ELR (cell line): ENCODE measurements around the gene PRICKLE2.

Experiments used
- DNase-seq: peaks from one replicate; pipeline ENCODE4 v3.0.0-alpha.2; 2015; ENCODE audit warnings: low read depth

The PRICKLE2 gene

DNA sequence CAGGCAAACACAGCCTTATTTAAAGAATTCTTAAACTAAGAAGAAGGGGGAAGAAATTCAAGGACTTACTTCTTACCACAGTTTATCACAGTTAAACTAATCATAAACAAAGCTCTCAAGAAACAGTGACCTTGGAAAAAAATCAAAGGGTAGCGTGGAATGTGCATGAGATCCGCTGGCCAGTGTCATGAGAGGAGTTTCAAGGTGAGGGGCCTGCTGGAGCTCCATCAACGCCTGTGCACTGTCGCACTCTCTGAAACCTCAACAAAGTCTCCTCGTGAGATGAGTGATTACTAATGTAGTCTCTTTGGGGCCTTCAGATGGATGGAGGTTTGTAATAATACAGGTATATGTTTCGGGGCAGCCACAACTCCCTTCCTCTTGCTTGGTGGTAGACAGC lies 28.4 kb upstream of the PRICKLE2 start:
- no peak for DNase-seq

DNA sequence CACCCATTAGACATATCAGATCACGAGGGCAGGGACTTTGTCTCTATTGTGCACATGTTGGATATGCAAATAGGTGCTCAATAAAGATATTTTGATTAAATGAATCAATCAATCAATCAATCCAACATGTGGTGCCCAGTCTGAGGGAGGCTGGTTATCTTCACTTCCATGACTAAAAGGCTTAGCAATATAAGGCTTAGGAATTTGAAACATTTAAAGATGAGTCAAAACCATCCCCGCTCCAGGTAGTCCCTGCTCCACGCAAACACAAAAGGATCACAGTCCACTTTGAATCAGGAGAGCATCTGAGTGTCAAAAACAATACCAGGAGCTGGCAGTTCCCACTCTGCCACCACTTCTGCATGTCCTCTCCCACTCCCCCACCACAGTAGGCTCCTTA lies 25.8 kb upstream of the PRICKLE2 start:
- DNase-seq: no peak

DNA sequence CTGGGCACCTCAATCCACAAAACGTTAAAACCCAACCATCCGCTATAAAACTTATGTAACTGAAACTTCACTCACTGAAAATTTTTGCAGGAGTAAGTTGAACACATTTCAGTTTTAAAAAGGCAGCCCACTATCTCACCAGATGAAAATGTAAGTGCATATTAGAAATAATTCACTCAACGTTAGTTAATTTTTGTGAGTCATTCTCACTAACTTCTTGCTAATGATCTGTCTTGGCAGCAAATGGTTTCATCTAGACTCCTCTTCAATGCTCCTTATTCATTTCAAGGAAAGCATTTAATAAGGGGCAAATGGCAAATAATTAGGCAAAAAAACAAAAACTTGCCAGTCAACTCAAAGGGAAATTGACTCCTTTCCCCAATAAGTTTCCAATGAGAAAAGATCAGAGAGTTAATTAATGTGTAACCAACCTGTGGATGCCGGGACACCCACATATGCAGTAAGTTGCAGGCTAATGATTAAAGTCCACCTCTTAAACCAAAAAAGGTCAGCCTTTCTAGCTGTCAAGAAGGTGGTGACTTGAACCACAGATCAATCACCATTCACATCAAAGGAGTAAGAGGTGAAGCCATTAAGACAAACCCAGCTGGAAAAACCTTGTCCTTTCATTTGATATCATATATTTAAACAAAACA lies 22.9 kb upstream of the PRICKLE2 start:
- no peak for DNase-seq

DNA sequence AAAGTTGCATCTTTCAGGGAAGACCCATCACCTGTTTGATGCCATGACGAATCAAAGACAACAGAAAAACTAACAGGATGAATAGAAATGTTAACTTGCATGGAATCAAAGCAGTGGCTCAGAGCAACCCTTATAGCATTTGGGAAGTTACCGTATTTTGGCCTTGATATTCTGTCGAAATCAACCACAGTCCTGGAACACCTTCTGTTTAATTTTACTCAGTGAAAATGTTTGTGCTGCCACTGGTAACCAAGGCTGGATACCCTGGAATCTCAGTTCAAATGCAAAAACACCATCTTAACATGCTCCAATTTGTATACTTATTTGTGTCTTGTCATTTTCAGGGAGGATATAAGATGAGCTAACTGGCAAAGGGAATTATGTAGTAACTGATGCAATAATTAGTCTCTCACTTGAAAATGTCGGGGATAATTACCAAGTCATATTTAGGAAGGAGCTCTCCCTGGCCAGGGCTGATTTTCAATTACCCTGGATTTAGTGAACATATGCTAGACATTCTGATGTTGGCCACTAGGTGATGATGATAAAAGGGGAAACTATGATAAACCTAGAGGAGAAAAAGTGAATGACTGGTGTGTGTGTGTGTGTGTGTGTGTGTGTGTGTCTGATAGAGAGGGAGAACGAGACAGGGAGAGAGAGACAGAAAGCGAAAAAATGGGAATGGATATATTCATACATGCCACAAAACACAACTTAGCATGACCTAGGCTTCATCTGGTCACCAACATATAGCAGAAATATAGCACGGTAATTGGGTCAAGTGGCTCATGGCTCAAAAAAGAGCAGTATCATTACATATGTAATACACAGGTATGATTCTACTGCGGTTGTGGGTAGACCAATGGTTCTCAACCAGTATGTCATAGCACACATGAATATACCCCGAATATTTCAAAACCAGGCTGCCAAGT lies 19.0 kb upstream of the PRICKLE2 start:
- peak; percentile 74 for DNase-seq

DNA sequence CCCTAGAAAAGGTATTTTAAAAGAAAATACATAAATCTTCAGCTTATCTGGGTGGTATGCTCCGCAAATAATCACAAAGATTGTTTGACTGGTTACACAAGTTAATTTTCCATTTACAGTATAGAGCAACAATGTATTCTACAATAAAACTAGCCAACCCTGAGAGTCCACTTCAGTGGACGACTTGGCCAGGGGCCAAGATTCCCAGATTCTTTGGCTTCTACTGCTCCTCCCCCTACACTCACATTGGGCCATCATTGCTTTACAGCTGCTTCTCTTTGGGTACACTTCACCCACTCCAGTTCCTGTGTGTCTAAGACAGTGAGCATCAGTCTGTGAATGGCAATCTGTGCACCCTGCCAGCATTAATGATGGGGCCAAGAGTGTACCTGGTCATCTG lies 17.2 kb upstream of the PRICKLE2 start:
- DNase-seq: no peak

DNA sequence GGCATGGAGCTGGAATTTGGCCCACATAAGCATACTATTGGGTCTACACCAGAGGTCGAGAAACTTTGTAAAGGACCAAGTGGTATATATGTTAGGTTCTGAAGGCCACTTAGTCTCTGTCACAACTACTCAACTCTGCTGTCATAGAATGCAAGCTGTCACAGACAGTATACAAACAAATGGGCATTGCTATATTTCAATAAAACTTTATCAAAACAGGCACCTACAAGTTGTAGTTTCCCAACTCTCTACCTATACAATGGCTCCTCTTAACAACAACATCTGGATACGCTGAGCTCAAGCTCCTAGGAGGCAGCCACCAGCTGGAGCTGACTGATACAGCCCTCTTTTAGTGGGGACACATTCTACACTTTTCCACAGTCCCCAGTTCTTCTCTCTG lies 15.7 kb upstream of the PRICKLE2 start:
- no peak for DNase-seq

DNA sequence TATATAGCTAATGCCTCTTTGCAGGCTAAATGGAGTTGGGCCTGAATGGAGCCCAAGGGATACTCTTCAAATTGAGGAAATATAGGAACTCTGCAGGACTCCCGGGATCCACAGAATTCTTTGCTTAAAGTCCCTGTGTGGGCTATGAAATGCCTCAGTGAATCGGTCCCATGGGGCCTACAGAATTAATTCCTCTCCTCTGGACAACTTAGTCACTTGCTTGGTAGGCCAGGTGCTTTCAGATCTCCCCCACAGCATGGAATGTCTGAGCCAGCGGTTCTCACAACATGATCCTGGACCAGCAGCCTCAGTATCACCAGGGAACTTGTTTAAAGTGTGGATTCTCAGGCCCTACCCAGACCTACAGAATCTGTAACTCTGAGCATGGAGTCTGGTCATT lies 15.1 kb upstream of the PRICKLE2 start:
- no peak for DNase-seq

DNA sequence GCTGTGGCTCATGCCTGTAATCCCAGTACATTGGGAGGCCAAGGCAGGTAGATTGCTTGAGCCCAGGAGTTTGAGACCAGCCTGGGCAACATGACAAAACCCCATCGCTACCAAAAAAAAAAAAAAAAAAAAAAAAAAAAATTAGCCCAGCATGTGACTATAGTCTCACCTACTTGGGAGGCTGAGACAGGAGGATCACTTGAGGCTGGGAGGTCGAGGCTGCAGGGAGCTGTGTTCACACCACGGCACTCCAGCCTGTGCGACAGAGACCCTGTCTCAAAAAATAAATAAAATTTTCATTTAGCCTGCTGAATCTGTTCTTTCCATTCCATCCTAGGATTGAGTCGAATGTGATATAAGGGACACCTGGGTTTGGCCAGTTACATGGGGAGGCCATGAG lies 14.6 kb upstream of the PRICKLE2 start:
- DNase-seq: no peak

DNA sequence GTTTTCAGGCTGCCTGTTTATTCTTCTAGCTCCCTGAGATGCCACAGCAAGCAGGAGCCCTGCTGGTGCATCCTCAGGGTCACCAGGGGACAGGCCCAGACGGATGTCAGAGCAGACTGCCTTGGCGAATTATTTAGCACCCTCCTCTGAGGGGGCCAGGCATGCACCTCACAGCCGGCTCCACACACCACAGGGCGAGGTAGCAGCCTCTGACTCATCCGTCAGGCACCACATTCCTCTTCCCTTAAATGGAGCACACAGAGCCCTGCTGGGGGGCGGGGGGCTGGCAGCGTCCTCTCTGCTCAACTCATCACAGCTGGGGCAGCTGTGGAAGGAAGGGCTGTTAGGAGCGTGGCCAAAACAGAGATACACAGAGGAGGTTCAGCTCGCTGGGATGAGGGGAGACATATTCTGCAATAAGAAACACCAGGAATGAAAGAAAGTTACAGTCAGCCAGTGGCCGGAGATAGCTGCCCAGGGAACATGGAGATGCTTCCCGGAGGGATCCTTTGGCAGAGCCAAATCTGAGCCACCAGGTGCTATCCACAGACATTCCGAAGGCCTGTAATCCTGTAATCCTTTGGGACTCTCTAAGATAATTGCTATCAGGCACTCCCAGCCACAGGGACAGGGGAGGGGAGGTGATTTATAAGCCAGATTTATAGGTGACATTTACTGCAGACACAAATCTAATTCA lies 13.9 kb upstream of the PRICKLE2 start:
- DNase-seq: peak; percentile 92

DNA sequence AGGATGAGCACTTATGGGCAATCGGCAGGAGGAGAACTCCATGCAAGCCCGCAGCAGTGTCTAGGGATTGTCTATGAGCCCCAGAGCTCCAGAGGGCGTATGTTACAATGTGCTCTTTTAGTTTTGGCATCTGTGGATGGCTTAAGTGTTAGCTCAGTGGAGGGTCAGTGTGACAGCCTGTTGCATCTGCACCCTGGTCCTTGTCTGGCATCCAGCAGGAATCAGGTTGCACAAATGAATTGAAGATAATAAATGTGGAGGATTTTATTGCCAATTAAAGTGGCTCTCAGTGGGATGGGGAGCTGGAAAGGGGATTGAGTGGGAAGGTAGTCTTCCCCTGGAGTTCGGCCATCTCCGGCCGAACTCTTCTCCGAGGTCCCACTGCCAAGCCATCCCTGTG lies 11.8 kb upstream of the PRICKLE2 start:
- no peak for DNase-seq

DNA sequence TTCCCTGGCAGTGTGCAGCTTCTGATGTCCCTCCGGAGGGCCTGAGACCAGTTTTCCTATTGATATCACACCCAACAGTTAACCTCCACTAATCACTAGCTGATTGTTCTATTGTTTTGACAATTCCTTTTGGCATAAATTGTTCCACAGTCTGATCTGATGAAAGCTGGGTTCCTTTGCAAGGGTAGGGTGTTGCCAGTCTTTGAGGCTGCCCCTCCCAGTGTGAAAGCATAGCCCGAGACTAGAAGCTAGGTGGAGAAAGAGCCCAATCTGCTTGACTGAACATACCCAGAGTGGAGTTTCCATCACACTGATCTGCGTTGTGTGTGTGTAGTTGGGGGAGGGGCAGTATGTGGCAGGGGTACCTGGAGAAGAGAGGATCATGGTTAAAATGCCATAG lies 10.3 kb upstream of the PRICKLE2 start:
- no peak for DNase-seq

DNA sequence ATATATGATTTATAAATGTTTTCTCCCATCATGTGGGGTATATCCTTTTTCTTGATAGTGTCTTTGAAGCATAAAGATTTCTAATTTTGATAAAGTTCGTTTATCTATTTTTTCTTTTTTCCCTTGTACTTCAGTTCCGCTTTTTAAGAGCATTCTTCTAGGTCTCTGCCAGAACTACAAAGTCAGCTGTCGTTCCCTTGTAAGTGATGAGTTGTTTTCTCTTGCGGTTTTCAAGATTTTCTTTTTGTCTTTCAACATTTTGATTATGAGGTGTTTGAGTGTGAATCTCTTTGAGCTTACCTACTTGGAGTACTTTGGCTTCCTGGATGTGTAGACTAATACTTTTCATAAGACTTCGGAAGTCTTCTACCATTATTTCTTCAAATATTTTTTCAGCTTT lies 9.3 kb upstream of the PRICKLE2 start:
- DNase-seq: no peak

DNA sequence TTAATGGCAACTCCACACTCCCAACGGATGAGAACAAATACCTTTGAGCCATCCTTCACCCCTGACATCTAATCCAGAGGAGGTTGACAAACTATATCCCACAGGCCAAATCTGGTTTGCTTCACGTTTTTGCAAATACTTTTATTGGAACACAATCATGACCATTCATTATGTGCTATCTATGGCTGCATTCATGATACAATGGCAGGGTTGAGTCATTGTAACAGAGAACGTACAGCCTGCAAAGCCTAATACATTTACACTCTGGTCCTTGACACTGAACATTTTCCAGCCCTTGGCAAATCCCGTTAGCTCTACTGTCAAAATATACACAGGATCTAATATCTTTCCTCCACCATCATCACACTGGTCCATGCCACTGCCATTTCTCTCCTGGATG lies 7.6 kb upstream of the PRICKLE2 start:
- DNase-seq: no peak

DNA sequence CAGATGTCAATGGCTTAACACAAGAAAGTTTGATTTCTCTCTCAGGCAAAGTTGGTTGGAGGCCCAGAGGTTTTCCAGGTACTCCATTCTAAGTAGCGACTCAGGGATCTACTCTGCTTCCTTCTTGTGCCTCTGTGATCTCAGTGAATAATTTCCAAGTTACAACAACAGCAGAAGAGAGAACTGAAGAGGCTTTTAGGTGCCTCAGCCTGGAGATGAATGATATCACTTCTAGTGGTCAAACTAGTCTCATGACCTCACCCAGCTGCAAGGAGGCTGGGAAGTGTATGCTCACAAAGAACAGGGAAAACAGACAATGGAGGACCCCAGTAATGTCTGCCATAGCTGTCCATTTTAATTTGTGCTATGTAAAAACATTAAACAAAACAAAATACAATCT lies 4.6 kb upstream of the PRICKLE2 start:
- peak; percentile 40 for DNase-seq

DNA sequence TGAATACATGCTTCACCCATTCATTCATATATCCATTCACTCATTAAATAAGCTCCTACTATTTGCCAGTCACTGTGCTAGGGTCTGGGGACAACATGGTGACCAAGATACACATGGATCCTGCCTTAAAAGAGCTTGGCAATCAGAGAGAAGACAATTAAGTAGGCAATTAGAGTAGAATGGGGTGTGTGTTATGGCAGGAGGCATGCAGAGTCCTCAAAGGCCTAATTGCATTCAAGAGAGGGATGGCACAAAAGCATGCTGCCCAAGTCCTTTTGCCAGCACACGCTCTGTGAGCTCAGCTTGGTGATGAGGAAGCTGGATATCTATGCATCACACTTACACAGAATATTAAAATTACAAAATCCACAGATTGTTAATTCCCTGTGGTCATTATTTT lies 2.8 kb upstream of the PRICKLE2 start:
- DNase-seq: no peak

DNA sequence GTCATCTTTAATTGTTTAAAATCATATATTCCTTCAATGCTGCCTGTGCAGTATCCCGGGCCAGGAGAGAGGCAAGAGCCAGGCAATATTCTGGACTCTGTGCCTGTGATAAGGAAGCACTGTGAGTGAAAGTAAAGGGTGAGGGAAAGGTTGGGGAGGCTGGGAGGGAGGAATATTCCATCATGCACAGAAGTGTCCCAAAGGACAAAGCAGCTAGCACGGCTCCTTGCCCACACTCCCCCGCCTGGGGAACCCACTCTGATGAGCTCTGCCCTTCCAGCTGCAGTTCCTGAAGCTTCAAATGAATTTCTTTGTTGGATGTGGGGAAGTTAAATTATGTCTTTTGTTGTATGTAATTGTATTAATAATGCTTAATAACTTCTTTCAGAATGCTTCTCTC lies 1.5 kb upstream of the PRICKLE2 start:
- no peak for DNase-seq

DNA sequence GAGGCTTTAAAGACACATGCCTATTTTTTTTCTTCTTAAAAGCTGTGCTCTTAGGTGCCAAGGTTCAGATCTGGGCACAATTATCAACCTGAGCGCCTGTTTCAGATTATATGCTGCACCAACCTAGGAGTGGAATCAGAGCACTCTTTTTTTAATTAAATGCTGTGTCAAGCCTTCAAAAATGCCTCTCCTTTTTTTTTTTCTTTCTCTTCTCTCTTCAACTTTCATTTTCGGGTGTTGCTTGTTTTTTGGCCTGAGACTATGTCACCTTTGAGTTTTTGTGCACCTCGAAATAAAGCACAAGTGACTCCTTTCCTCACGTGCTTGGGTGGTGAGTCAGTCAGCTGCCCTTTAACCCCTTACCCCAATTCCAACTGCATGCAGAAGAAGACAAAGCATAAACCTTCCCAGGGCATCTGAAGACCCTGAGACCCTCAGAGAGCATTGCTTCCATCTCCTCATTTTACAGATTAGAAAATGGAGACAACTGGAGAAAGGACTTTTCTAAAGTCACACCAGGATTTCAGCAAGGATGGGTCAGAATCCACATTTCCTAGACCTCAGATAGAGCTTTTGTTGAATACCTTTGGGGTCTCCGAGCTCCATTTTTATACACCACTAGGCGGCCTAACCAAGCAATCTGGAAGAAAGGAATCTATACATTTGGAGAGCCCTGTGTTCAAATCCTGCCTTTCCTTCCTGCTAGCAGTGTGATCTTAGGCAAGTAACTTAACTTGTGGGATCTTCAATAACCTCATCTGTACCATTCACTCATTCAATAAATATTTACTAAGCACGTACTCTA lies 631 bp upstream of the PRICKLE2 start:
- DNase-seq: peak; percentile 54

DNA sequence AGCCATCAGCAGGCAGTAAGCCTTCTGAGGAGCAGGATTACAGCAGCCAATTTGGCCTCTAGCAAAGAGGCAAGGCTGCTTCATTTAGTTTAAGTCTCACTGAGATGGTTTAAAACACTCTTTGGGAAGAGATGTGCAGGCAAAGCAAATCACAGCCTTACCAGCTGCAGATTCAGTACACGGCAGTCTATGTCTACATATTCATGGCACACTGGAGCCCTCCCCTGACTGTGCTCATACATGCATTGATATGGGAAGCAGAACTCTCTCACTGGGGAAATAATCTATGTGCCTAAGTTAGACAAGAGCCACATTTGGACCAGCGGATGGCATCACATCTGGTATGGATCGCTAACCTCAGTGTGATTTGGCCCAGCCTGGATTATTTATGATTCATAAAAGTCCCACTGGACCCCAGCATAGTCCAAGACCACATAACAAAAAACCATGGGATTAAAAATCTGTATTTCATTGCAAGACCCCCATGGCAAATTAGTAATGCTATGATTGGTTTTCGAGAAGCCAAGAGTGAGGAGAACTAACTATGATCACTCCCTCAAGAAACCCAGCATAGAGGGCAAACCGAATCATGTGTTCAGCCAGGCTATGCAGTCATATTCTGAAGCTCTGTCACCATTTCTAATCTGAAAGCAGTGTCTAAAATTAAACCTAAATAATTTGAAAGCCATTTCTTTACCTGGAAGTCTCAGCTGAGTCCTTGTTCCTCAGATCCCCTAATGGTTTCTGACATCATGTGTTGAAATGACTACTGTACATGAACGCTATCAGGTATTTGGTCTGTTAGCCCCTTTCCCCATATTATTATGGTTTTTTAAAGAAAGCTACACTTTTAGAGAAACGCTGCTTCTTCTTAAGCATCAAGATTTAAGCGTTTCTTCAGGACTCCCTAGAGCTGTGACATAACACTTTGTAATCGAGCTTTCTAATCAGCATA lies 1.2 kb downstream of the PRICKLE2 start:
- peak; percentile 57 for DNase-seq

DNA sequence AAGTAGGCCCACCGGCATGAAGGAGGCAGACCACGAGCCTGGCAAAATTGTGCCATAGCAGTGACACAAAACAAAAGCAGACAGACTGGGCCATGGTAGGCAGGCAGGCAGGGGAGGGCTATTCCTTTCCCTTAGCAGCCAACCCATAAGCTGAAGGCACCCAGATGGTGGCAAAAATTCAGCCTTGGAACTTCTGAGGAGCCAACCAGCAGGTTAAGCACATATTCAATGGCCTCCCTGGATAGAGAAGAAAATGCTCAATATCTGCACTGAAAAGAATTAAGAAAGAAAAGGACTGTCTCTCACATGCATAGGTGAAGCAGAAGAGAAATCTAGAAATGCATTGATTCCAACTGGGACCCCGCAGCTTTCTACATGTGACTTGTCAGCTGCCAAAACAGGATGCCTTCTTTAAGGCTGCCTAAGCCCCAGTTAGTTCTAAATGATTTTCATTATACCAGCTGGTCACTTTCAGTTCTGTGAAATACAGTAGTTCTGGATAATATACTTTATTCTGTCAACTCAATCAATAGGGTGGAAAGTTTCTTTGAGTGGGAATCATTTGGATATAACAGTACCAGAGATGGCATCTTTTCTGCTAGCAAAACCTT lies 2.7 kb downstream of the PRICKLE2 start:
- DNase-seq: no peak

DNA sequence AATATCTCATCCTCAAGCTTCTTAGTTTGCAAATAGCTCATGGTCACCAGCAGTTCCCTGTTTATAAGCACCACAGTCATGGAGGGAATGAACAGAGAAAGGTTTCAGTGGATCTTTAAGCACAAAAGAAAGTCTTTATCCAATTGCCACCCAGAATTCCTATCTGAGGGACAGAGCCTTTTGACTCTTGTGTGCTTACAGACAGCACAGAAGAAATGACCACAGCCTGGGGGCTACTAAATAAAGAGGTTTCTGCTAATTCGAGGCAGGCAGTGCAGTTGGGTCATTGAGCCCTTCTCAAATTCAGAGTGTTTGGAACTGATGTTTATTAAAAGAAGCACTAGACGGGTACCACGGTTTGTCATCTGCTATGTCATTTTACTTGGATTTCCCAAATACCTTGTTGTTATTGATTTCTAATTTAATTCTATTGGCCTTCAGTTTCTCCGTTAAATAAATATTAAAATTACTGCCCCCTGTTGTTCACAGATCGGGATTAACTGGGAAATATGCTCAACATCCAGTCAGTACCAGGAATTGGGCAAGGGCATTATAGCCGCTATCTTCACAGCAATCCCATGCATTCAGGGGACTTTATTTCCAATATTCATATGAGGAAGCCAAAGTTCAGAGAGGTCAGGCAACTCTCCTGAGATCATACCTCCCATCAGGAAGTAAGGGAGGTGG lies 3.6 kb downstream of the PRICKLE2 start:
- no peak for DNase-seq
